Head of caudate nucleus (tissue), 42 donors: ENCODE measurements around the gene ANKZF1.
"Not testable (repeated sequence)": the region's sequence is repeated elsewhere in the genome, so short reads cannot be mapped to it uniquely, and the experiment has no call there.

ENCODE experiments used
- DNase-seq, 42 donors: peaks; one replicate each; pipeline versions ENCODE4 v3.0.0 to v3.0.0-alpha.2; 2020 to 2021; ENCODE audit warnings: mixed read lengths in 7 of 42
- intact Hi-C: fragments of 100-400 bp; cut with DNase I; formaldehyde crosslinking; loops from one replicate; pipeline ENCODE4 v1.15.0; 2022

ANKZF1 gene

GRCh38 chr2:219229305-219230058, at the start of gene ANKZF1, which contains the start of gene ATG9A:
TSS of gene ANKZF1 (plus strand) at chr2:219229806. CDS start at chr2:219230258, 452 bp downstream.
TSS of gene ATG9A (minus strand) at chr2:219229636. CDS start at chr2:219228024, 1,612 bp downstream.
- peak; percentile 96 to 100 (median 99) for DNase-seq
- intact Hi-C loops: loop anchor here (5.0 kb wide), 1 partner anchor 68 kb away; no protein-coding TSS in a partner anchor

- intact Hi-C loops: no loop called here
- peak in 1 of 42 donors; percentile 10 for DNase-seq
These were observed 48.6 kb upstream of the ANKZF1 start for GRCh38 chr2:219180961-219181360.

- intact Hi-C loops: no loop called here
These were observed 48.1 kb upstream of the ANKZF1 start for GRCh38 chr2:219181531-219181930.

GRCh38 chr2:219182331-219183150, 47.1 kb upstream of the ANKZF1 start:
- intact Hi-C loops: no loop called here

More at GRCh38 chr2:219181531-219181930, 48.1 kb upstream of the ANKZF1 start:
- peak in 1 of 42 donors; percentile 15 for DNase-seq

GRCh38 chr2:219183151-219183772, 46.3 kb upstream of the ANKZF1 start:
- peak in 3 of 42 donors; percentile 9 to 29 (median 9) for DNase-seq
- intact Hi-C loops: no loop called here

More at GRCh38 chr2:219182331-219183150, 47.1 kb upstream of the ANKZF1 start:
- peak in 5 of 42 donors; percentile 5 to 34 (median 12) for DNase-seq

GRCh38 chr2:219184121-219184520, 45.5 kb upstream of the ANKZF1 start:
- intact Hi-C loops: no loop called here
- DNase-seq: peak in 2 of 42 donors; percentile 6 to 9

- peak in 2 of 42 donors; percentile 19 to 23 for DNase-seq
- intact Hi-C loops: no loop called here
These were observed 42.7 kb upstream of the ANKZF1 start for GRCh38 chr2:219186754-219187456.

GRCh38 chr2:219197388-219197787, 32.2 kb upstream of the ANKZF1 start:
- no peak for DNase-seq
- intact Hi-C loops: no loop called here

GRCh38 chr2:219198974-219199373, 30.6 kb upstream of the ANKZF1 start:
- peak in 1 of 42 donors; percentile 14 for DNase-seq
- intact Hi-C loops: no loop called here

- intact Hi-C loops: no loop called here
- DNase-seq: peak in 3 of 42 donors; percentile 5 to 7 (median 6)
These were observed 30.0 kb upstream of the ANKZF1 start for GRCh38 chr2:219199470-219200211.

- DNase-seq: peak in 4 of 42 donors; percentile 14 to 40 (median 28)
- intact Hi-C loops: not testable (repeated sequence)
These were observed 28.9 kb upstream of the ANKZF1 start for GRCh38 chr2:219200502-219201326.

- peak in 2 of 42 donors; percentile 4 to 12 for DNase-seq
- intact Hi-C loops: not testable (repeated sequence)
These were observed 28.3 kb upstream of the ANKZF1 start for GRCh38 chr2:219201331-219201730.

GRCh38 chr2:219204425-219205164, 25.0 kb upstream of the ANKZF1 start:
- DNase-seq: peak in 1 of 42 donors; percentile 29
- intact Hi-C loops: loop anchor here (5.0 kb wide), 1 partner anchor 42 kb away; the partner anchor contains the start of gene NHEJ1

- peak in 1 of 42 donors; percentile 10 for DNase-seq
These were observed 24.5 kb upstream of the ANKZF1 start for GRCh38 chr2:219205165-219205538.

GRCh38 chr2:219205981-219206327, 23.7 kb upstream of the ANKZF1 start:
- intact Hi-C loops: loop anchor here (2.0 to 5.0 kb wide), 3 partner anchors 29 to 73 kb away; partner anchors contain the start of genes CNPPD1, DNAJB2 and NHEJ1
- peak in 1 of 42 donors; percentile 3 for DNase-seq

More at GRCh38 chr2:219205165-219205538, 24.5 kb upstream of the ANKZF1 start:
- intact Hi-C loops: loop anchor here (5.0 kb wide), 1 partner anchor 43 kb away; the partner anchor contains the start of gene NHEJ1
